Measurements from ENCODE around the gene SMARCA1.

GRCh38 chrX:129462707-129463106, 60.6 kb downstream of the SMARCA1 start:
- TF ChIP-seq EZH2 (IDR thresholded peaks at IDR 0.05; ENCODE audit: insufficient read depth, poor library complexity, severe bottlenecking) = no peak
- no peak for TF ChIP-seq EZH2phosphoT487 (IDR thresholded peaks at IDR 0.05; ENCODE audit: insufficient read depth, low read depth)

Measured in GM23248 (cell line).